Nephron progenitor cell (in vitro differentiated cells): Measurements from ENCODE around the gene SRP72.

ENCODE experiments used
- DNase-seq: peaks from one replicate; pipeline ENCODE4 v3.0.0; 2021
- H3K27ac Mint-ChIP-seq: 2 replicates; pipeline ENCODE4 v1.8.0; 2021; ENCODE audit warnings: mild to moderate bottlenecking, moderate library complexity, mixed read lengths
- H3K27me3 Mint-ChIP-seq: 2 replicates; pipeline ENCODE4 v1.8.0; 2021; ENCODE audit warnings: mild to moderate bottlenecking, low read depth, mixed read lengths; ENCODE audit not compliant: poor library complexity
- H3K36me3 Mint-ChIP-seq: 2 replicates; pipeline ENCODE4 v1.8.0; 2021; ENCODE audit warnings: low read depth, mixed read lengths
- H3K4me1 Mint-ChIP-seq: 2 replicates; pipeline ENCODE4 v1.8.0; 2021; ENCODE audit warnings: mixed read lengths
- H3K4me3 Mint-ChIP-seq: 2 replicates; pipeline ENCODE4 v1.8.0; 2021; ENCODE audit warnings: mild to moderate bottlenecking, moderate library complexity, mixed read lengths
- H3K9me3 Mint-ChIP-seq: 2 replicates; pipeline ENCODE4 v1.8.0; 2021; ENCODE audit warnings: mild to moderate bottlenecking, moderate library complexity, mixed read lengths
- TF ChIP-seq, protein P1 (sequence below): fragments of 200-600 bp; sonication (generic); IDR thresholded peaks from 2 replicates; pipeline ENCODE4 v1.5.0; 2021; ENCODE audit warnings: antibody characterized with exemption

Gene SRP72

DNA sequence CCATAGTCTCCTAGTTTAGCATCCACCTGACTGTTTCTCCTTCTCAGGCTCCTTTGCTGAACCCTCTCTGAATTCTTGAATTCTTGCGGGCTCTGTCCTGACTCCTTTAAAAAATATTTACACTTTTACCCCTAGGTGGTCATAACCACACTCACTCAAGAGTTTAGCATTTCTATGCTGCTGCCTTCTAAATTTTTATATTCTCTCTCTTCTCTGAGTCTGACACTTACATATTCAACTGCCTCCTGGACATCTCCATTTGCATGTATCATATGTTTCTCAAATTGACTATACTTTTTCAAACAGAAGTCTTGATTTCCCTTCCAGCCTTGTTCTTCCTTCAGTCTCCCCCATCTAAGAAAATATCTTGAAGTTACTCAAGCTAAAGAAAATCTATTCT is 69.7 kb downstream of the SRP72 start:
- Mint-ChIP-seq H3K27me3 (peaks cover 17% of the 10 kb centered on the region), H3K27ac (no peak overlapping the region), H3K4me3 (no peak overlapping the region), H3K36me3 (no peaks in the 10 kb centered on the region), H3K9me3 (peaks cover 3% of the 10 kb centered on the region), H3K4me1 (no peaks in the 10 kb centered on the region)
- no peak for DNase-seq
- TF ChIP-seq, protein P1, sequence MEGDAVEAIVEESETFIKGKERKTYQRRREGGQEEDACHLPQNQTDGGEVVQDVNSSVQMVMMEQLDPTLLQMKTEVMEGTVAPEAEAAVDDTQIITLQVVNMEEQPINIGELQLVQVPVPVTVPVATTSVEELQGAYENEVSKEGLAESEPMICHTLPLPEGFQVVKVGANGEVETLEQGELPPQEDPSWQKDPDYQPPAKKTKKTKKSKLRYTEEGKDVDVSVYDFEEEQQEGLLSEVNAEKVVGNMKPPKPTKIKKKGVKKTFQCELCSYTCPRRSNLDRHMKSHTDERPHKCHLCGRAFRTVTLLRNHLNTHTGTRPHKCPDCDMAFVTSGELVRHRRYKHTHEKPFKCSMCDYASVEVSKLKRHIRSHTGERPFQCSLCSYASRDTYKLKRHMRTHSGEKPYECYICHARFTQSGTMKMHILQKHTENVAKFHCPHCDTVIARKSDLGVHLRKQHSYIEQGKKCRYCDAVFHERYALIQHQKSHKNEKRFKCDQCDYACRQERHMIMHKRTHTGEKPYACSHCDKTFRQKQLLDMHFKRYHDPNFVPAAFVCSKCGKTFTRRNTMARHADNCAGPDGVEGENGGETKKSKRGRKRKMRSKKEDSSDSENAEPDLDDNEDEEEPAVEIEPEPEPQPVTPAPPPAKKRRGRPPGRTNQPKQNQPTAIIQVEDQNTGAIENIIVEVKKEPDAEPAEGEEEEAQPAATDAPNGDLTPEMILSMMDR, result no peak

DNA sequence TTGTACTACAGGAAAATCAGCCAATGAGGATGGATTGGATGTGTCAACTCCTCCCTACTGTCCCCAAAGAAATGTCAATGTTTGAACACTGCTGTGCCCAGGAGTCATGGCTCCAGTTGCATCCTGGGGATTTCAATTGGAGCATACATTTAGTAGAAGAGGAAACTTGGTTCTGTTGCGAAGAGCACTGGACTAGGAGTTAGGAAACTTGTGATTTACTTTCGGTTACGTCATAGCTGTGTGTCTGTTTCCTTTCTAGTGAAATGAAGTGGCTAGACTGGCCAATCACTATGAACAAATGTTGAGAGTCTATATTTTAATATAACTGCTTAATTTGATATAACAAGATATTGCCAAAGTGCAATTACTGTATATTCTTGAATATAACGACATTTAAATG is 73.4 kb downstream of the SRP72 start:
- H3K4me3 Mint-ChIP-seq, result no peak overlapping the region
- H3K27ac Mint-ChIP-seq, result no peak overlapping the region
- DNase-seq, result no peak
- no peaks in the 10 kb centered on the region for H3K9me3 Mint-ChIP-seq
- TF ChIP-seq, protein P1, result no peak
- peaks cover 35% of the 10 kb centered on the region for H3K27me3 Mint-ChIP-seq
- H3K36me3 Mint-ChIP-seq, result no peaks in the 10 kb centered on the region
- H3K4me1 Mint-ChIP-seq, result peaks cover 4% of the 10 kb centered on the region

DNA sequence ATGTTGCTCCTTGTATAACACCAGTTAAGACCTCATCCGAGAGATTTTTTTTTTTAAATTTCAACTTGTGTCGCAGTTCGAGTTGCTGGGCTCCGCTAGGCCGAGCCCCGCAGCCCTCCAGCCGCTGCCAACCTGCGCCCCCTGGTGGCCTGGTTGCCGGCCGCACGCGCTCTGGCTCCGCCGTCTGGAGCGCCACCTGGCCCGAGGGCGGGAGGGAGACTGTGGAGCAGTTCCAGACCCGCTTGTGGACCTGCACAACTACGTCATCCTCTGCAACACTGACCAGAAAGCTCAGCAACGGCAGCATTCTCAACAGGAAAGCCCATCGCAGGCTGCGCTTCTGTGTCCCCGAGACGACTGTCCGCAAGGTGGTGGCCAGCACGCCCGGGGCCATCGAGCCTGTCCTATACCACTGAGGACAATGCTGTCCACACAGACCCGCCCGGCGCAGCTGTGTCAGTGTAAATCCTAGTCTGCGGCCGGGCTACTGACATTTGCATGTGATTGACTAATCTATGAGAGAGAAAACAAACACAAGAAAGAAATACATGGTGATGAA is 77.2 kb downstream of the SRP72 start:
- H3K4me3 Mint-ChIP-seq, result peak overlapping the region; percentile 75
- no peaks in the 10 kb centered on the region for H3K9me3 Mint-ChIP-seq
- peaks cover 38% of the 10 kb centered on the region for H3K27me3 Mint-ChIP-seq
- H3K27ac Mint-ChIP-seq, result no peak overlapping the region
- TF ChIP-seq, protein P1, result peak; percentile 98
- DNase-seq, result peak; percentile 96
- no peaks in the 10 kb centered on the region for H3K36me3 Mint-ChIP-seq
- H3K4me1 Mint-ChIP-seq, result peaks cover 4% of the 10 kb centered on the region

DNA sequence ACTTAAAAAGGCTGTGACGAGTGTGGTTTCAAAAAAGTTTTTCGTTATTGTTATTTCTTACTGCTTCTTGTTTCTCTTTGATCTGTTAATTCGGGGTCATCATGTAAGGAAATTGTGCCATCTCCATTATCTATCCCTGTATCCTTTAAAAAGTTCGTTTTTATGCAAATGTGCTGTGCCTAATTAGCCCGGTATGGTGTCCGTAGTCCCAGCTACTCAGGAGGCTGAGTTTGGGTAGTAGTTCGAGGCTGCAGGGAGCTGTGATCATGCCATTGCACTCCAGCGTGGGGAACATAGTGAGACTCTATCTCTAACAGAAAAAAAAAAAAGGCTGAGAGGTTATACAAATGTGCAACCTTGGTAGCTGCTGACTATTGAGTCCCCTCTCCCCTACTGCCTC is 83.2 kb downstream of the SRP72 start:
- DNase-seq, result no peak
- Mint-ChIP-seq H3K9me3 (peaks cover 6% of the 10 kb centered on the region), H3K4me1 (peaks cover 4% of the 10 kb centered on the region), H3K27ac (no peak overlapping the region), H3K4me3 (no peak overlapping the region), H3K36me3 (no peaks in the 10 kb centered on the region), H3K27me3 (peaks cover 30% of the 10 kb centered on the region)
- TF ChIP-seq, protein P1, result no peak

DNA sequence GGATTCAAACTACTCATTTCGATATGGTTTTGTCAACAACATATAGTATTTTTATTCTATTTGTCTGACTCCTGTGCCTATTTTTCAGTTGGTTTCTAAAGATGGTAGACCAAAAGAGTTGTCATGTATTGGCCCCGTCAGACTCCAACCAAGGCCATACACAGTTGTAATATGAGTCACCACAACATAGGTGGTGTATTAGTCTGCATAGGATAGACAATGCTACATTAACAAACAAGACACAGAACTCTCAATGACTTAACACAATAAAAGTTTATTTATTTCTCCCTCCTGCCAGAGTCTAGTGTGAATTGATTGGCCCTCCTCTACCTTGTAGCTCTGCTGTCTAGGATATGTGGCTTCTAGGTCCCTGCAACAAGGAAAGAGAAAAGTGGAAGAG is 84.1 kb downstream of the SRP72 start:
- TF ChIP-seq, protein P1, result no peak
- H3K27ac Mint-ChIP-seq, result no peak overlapping the region

DNA sequence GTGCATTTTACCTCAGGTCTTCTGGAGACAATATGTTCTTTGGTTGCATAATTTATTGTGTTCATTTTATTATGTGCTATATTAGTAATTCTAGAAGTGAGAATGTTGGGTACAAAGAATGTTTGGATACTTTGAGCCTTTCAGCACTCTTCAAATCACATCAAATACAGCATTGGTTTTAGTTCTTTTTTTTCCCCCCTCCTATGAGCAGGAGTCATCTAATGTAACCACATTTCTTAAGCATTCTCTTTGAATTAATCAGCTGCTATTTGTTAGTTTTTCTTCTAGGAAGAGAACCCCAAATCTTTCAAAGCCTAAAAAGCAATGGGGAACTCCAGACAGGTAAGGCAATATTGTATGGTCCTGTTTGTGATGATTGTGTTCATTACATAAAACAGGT is 84.9 kb downstream of the SRP72 start:
- Mint-ChIP-seq H3K36me3 (no peaks in the 10 kb centered on the region), H3K27me3 (peaks cover 21% of the 10 kb centered on the region), H3K4me3 (no peak overlapping the region), H3K4me1 (peaks cover 4% of the 10 kb centered on the region), H3K9me3 (peaks cover 6% of the 10 kb centered on the region), H3K27ac (no peak overlapping the region)
- TF ChIP-seq, protein P1, result no peak
- no peak for DNase-seq

More for the DNA sequence above, 84.1 kb downstream of the SRP72 start:
- Mint-ChIP-seq H3K9me3 (peaks cover 6% of the 10 kb centered on the region), H3K36me3 (no peaks in the 10 kb centered on the region), H3K27me3 (peaks cover 22% of the 10 kb centered on the region), H3K4me1 (peaks cover 4% of the 10 kb centered on the region), H3K4me3 (no peak overlapping the region)
- no peak for DNase-seq
